ENCODE data around the gene ITGA5.

The ITGA5 gene

DNA sequence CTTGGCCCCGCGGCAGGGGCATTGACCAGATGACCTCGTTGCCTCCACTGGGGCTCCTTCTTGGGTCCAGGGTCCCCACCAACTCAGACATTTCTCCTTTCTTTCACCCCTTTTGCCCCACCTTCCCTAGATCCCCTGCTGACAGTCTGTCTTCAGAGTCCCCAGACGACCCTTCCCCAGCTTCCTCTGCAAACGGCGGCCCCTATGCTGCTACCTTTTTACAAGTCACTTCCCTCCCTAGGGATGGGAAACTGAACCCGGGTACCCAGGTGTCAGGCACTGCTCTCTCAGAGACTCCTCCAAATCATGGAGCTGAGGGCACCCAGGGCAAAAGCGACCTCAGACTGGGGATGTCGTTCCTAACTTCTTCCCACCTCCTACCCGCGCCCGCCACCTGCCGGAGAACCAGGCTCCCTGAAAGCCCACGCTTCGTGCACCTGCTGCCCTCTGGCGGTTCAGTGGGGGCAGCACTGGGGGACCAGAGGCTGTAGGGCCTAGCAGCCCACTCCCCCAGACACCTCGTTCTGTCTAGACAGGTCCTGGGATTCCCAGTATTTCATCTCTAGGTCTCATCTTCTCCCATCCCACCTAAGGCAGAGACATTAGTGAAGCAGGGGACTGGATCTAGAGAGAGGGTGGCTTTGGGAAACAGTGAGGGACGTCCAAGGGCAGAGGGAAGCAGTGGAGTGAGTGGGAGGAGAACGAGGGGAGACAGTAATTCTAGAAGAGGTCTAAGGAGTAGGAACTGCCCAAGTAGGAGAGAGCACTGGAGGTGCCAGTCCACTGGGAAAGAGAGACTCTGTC lies 39.5 kb downstream of the ITGA5 start:
- Histone ChIP-seq H3K9me3 (ENCODE audit: control insufficient read depth, insufficient read depth, low read length) (no peaks in the 10 kb centered on the region), H3K27me3 (ENCODE audit: control insufficient read depth, insufficient read depth, low read length) (no peaks in the 10 kb centered on the region), H3K4me1 (ENCODE audit: control insufficient read depth, insufficient read depth, low read length) (no peaks in the 10 kb centered on the region; the same call in 1 of the 2 replicates), H3K27ac (ENCODE audit: low read length) (no peak overlapping the region), H3K36me3 (ENCODE audit: control insufficient read depth, insufficient read depth, low read length) (no peaks in the 10 kb centered on the region), H3K4me3 (ENCODE audit: low read length) (peak overlapping the region; percentile 8; the same call in 1 of the 2 replicates)
- DNase-seq (ENCODE audit: low read depth, low spot score), result no peak
- WGBS (ENCODE audit: insufficient coverage, insufficient read length), result no CpG with 5 or more reads among the region's 19 CpGs

DNA sequence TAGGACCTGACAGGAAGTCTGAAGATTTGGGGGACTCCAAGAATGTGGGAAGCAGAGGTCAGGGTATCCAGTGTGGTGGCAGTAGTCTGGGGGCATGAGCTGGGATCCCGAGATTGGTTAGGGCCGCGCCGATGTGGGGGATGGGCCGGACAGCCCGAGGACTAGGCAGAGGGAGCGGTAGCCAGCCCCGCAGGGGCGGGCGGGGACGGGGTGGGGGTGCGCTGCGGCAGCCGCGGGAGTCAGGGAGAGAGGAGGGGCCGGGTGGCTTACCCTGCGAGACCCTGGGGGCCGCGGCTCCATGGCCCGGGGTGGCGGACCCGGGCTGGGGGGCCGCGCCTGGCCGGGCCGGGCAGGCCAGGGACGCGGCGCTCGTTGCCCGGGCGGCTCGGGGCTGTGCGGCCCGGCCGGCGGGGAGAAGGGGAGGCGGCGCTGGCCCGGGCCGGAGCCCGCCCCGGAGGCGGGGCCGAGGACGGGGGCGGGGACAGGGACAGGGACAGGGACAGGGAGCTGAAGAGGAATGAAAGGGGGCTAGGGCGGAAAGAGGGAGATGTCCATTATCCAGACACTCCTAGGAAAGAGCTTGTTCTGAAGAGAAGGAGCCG lies 40.2 kb downstream of the ITGA5 start:
- WGBS (ENCODE audit: insufficient coverage, insufficient read length), result no CpG with 5 or more reads among the region's 49 CpGs
- H3K4me3 ChIP-seq (ENCODE audit: low read length), result peak overlapping the region; percentile 36; the same call in 1 of the 2 replicates
- H3K4me1 ChIP-seq (ENCODE audit: control insufficient read depth, insufficient read depth, low read length), result no peaks in the 10 kb centered on the region; the same call in 1 of the 2 replicates
- H3K27ac ChIP-seq (ENCODE audit: low read length), result no peak overlapping the region
- no peaks in the 10 kb centered on the region for H3K36me3 ChIP-seq (ENCODE audit: control insufficient read depth, insufficient read depth, low read length)
- H3K9me3 ChIP-seq (ENCODE audit: control insufficient read depth, insufficient read depth, low read length), result no peaks in the 10 kb centered on the region
- no peaks in the 10 kb centered on the region for H3K27me3 ChIP-seq (ENCODE audit: control insufficient read depth, insufficient read depth, low read length)
- no peak for DNase-seq (ENCODE audit: low read depth, low spot score)

DNA sequence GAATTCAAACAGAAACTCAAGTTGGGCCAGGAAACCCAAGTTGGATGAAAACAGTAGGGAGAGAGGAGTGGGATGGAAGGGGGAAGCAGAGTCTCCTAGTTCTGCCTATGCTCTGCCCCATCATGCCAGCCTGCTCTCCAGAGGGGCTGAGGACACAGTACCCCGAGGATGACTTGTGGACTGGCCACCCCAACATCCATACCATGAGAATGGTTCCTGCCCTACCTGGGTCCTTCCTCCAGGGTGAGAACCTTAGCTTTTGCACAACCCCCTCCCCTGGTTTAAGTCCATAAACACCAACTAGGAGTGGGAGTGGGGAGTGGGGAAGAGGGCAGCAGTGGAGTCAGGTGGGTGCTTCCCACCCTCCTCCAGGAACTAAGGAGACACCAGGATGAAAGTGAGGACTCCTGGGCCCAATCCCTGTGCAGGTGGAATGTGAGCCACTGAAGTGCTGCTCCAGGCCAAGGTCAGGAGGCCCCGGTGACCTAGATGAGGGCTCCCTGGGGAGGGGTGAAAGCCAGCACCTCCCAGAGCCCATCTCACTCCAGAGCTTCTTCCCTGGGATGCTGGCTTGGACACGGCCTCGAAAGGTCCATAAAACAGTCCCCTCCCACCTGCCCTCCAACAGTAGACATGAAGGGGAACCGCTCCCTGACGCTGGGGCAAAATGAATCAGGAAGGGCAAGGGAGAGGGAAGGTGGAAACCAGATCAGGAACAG lies 41.1 kb downstream of the ITGA5 start:
- no CpG with 5 or more reads among the region's 6 CpGs for whole genome bisulfite sequencing (ENCODE audit: insufficient coverage, insufficient read length)
- Histone ChIP-seq H3K27ac (ENCODE audit: low read length) (no peak overlapping the region), H3K9me3 (ENCODE audit: control insufficient read depth, insufficient read depth, low read length) (no peaks in the 10 kb centered on the region), H3K4me1 (ENCODE audit: control insufficient read depth, insufficient read depth, low read length) (no peaks in the 10 kb centered on the region; the same call in 1 of the 2 replicates), H3K27me3 (ENCODE audit: control insufficient read depth, insufficient read depth, low read length) (no peaks in the 10 kb centered on the region), H3K4me3 (ENCODE audit: low read length) (no peak overlapping the region), H3K36me3 (ENCODE audit: control insufficient read depth, insufficient read depth, low read length) (no peaks in the 10 kb centered on the region)
- DNase-seq (ENCODE audit: low read depth, low spot score), result no peak

DNA sequence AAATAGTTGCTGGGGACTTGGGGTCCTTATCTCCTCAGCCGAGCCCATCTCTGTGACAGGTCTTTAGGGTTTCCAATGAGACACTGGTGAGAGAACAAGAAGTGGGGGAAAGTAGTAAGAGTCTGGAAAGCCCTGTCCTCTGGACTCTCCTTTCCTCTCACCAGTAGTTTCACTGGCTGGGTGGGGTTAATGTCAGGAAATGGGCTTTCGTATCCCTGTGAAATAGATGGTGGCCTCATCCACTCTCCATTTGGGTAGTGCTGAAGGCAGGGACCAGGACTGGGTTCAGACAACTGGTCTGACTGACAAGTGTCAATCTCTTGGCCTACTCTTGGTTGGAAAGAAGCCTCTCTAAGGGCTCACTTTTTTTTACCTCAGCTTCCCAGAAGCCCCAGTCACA lies 42.1 kb downstream of the ITGA5 start:
- no peak for DNase-seq (ENCODE audit: low read depth, low spot score)
- Histone ChIP-seq H3K36me3 (ENCODE audit: control insufficient read depth, insufficient read depth, low read length) (no peaks in the 10 kb centered on the region), H3K9me3 (ENCODE audit: control insufficient read depth, insufficient read depth, low read length) (no peaks in the 10 kb centered on the region), H3K27me3 (ENCODE audit: control insufficient read depth, insufficient read depth, low read length) (no peaks in the 10 kb centered on the region), H3K4me3 (ENCODE audit: low read length) (no peak overlapping the region), H3K27ac (ENCODE audit: low read length) (no peak overlapping the region), H3K4me1 (ENCODE audit: control insufficient read depth, insufficient read depth, low read length) (no peaks in the 10 kb centered on the region; the same call in 1 of the 2 replicates)
- WGBS (ENCODE audit: insufficient coverage, insufficient read length), result no CpG with 5 or more reads among the region's 2 CpGs

GRCh38 chr12:54376596-54376995 lies 42.5 kb downstream of the ITGA5 start:
- Histone ChIP-seq H3K36me3 (ENCODE audit: control insufficient read depth, insufficient read depth, low read length) (0 out of 2 replicates have a peak, but pooled peaks cover 3% of the 10 kb centered on the region), H3K27ac (ENCODE audit: low read length) (no peak overlapping the region), H3K9me3 (ENCODE audit: control insufficient read depth, insufficient read depth, low read length) (no peaks in the 10 kb centered on the region), H3K4me1 (ENCODE audit: control insufficient read depth, insufficient read depth, low read length) (no peaks in the 10 kb centered on the region; the same call in 1 of the 2 replicates), H3K4me3 (ENCODE audit: low read length) (no peak overlapping the region), H3K27me3 (ENCODE audit: control insufficient read depth, insufficient read depth, low read length) (no peaks in the 10 kb centered on the region)
- no CpG with 5 or more reads among the region's 4 CpGs for WGBS (ENCODE audit: insufficient coverage, insufficient read length)
- DNase-seq (ENCODE audit: low read depth, low spot score), result no peak

- Histone ChIP-seq H3K27ac (ENCODE audit: low read length) (no peak overlapping the region), H3K9me3 (ENCODE audit: control insufficient read depth, insufficient read depth, low read length) (no peaks in the 10 kb centered on the region), H3K27me3 (ENCODE audit: control insufficient read depth, insufficient read depth, low read length) (no peaks in the 10 kb centered on the region), H3K4me3 (ENCODE audit: low read length) (no peak overlapping the region), H3K4me1 (ENCODE audit: control insufficient read depth, insufficient read depth, low read length) (no peaks in the 10 kb centered on the region; the same call in 1 of the 2 replicates), H3K36me3 (ENCODE audit: control insufficient read depth, insufficient read depth, low read length) (0 out of 2 replicates have a peak, but pooled peaks cover 4% of the 10 kb centered on the region)
- 100% methylated on average over 1 of the region's 2 CpGs for WGBS (ENCODE audit: insufficient coverage, insufficient read length)
- DNase-seq (ENCODE audit: low read depth, low spot score), result no peak
Measured at GRCh38 chr12:54375259-54375579, 43.8 kb downstream of the ITGA5 start.

- Histone ChIP-seq H3K4me3 (ENCODE audit: low read length) (no peak overlapping the region), H3K9me3 (ENCODE audit: control insufficient read depth, insufficient read depth, low read length) (no peaks in the 10 kb centered on the region), H3K36me3 (ENCODE audit: control insufficient read depth, insufficient read depth, low read length) (0 out of 2 replicates have a peak, but pooled peaks cover 4% of the 10 kb centered on the region), H3K27me3 (ENCODE audit: control insufficient read depth, insufficient read depth, low read length) (no peaks in the 10 kb centered on the region), H3K4me1 (ENCODE audit: control insufficient read depth, insufficient read depth, low read length) (peaks cover under 1% of the 10 kb centered on the region), H3K27ac (ENCODE audit: low read length) (no peak overlapping the region)
- no CpG with 5 or more reads among the region's 2 CpGs for WGBS (ENCODE audit: insufficient coverage, insufficient read length)
- DNase-seq (ENCODE audit: low read depth, low spot score), result no peak
Measured at GRCh38 chr12:54374562-54375258, 44.4 kb downstream of the ITGA5 start.

DNA sequence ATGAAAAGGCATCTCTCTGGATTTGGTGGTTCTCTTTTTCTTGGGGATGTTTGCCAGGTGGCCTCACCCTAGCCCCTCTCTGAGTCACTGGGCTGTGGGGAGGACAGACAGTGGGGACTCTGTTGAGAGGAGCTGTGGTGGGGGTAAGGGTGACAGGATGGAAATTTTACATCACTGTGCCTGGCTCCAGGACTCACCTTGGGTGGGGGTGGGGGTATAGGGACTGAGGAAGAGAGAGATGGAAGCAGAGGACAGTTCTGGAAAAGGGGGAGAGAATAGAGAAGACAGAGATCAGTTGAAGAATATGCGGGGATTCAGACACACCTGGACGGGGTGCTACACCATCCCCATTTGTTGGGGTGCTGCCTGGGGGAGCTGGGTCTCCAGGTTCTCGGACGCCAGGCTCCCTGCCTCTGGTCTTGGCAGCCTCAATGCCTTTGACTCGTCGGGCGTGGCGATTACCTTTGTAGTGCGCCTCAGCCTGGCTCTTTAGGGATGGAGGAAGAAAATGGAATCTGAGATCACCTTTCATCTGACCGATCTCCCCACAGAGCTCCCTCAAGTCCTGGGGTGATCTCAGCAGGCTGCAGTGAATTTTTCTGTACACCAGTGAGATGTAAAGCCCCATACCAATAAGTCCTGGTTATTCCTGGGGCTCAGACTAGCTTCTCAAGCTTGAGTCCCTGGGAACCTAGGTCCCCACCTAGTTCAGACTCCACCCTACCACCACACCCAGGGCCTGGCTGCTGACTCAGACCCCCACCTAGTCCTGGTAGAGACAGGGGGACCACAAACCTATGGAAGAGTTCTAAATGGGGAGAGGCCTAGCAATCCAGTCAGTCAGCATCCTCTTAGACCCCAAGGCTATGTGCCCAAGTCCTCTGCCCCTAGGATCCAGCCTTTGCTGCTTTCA lies 45.2 kb downstream of the ITGA5 start:
- H3K4me3 ChIP-seq (ENCODE audit: low read length), result no peak overlapping the region
- H3K36me3 ChIP-seq (ENCODE audit: control insufficient read depth, insufficient read depth, low read length), result 0 out of 2 replicates have a peak, but pooled peaks cover 4% of the 10 kb centered on the region
- peaks cover 2% of the 10 kb centered on the region; the same call in 1 of the 2 replicates for H3K27me3 ChIP-seq (ENCODE audit: control insufficient read depth, insufficient read depth, low read length)
- DNase-seq (ENCODE audit: low read depth, low spot score), result no peak
- WGBS (ENCODE audit: insufficient coverage, insufficient read length), result no CpG with 5 or more reads among the region's 10 CpGs
- H3K27ac ChIP-seq (ENCODE audit: low read length), result no peak overlapping the region
- no peaks in the 10 kb centered on the region for H3K9me3 ChIP-seq (ENCODE audit: control insufficient read depth, insufficient read depth, low read length)
- peaks cover 4% of the 10 kb centered on the region for H3K4me1 ChIP-seq (ENCODE audit: control insufficient read depth, insufficient read depth, low read length)

- Histone ChIP-seq H3K4me1 (ENCODE audit: control insufficient read depth, insufficient read depth, low read length) (peaks cover 4% of the 10 kb centered on the region), H3K9me3 (ENCODE audit: control insufficient read depth, insufficient read depth, low read length) (no peaks in the 10 kb centered on the region), H3K36me3 (ENCODE audit: control insufficient read depth, insufficient read depth, low read length) (0 out of 2 replicates have a peak, but pooled peaks cover 4% of the 10 kb centered on the region), H3K4me3 (ENCODE audit: low read length) (no peak overlapping the region), H3K27me3 (ENCODE audit: control insufficient read depth, insufficient read depth, low read length) (peaks cover 2% of the 10 kb centered on the region; the same call in 1 of the 2 replicates), H3K27ac (ENCODE audit: low read length) (no peak overlapping the region)
- no CpG with 5 or more reads among the region's 8 CpGs for WGBS (ENCODE audit: insufficient coverage, insufficient read length)
- no peak for DNase-seq (ENCODE audit: low read depth, low spot score)
Measured at GRCh38 chr12:54372113-54372806, 46.8 kb downstream of the ITGA5 start.
